Measurements from ENCODE around the gene HAVCR2. TPM values are rescaled to one million over a fixed set of nuclear protein-coding genes. Genes with fewer than 3 reads are reported as not detected.
"Not testable (repeated sequence)": the region's sequence is repeated elsewhere in the genome, so short reads cannot be mapped to it uniquely, and the experiment has no call there.

The HAVCR2 gene
- polyA plus RNA-seq, 3 donors = 4.5 to 13.9 (median 11.9) TPM

- no peak for DNase-seq (ENCODE audit: extremely low read depth in 1 of 11, low read depth in 9 of 11, low spot score in 4 of 11)
Observed at GRCh38 chr5:157057459-157058370, 51.1 kb downstream of the HAVCR2 start.

DNA sequence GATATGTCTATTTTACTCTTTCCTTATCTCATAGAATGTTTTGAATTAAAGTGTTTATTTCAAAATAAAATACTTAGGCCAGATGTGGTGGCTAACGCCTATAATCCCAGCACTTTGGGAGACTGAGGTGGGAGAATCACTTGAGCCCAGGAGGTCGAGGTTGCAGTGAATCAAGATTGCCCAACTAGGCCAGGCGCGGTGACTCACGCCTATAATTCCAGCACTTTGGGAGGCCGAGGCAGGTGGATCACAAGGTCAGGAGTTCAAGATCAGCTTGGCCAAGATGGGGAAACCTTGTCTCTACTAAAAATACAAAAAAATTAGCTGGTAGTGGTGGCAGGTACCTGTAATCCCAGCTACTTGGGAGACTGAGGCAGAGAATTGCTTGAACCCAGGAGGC lies 52.0 kb downstream of the HAVCR2 start:
- not testable (repeated sequence) for DNase-seq (ENCODE audit: extremely low read depth in 1 of 11, low read depth in 9 of 11, low spot score in 4 of 11)

DNA sequence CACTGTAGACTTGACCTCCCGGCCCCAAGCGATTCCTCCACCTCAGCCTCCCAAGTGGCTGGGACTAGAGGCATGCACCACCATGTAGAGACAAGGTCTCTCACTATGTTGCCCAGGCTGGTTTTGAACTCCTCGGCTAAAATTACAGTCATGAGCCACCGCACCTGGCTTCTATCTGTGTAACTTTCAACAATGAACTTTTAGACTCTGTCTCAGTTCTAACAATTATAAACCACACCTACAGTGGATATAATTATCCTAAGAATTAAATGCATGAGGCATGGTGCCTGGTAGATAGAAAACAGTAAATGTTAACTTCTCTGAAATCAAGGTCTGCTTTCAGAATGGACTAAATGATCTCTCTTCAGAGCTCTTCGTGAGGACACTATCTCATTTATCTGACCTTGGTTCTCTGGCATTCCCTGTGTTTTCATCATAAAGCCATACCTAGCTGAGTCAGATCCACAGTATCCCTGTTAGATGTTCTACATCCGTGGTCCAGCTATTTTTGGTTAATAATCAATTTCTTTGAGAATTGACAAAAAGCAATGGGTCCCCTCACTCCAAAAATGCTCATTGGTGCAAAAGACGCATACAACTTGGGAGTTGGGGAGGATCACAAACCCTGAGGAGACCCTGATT lies 57.1 kb downstream of the HAVCR2 start:
- DNase-seq (ENCODE audit: extremely low read depth in 1 of 11, low read depth in 9 of 11, low spot score in 4 of 11) = no peak

DNA sequence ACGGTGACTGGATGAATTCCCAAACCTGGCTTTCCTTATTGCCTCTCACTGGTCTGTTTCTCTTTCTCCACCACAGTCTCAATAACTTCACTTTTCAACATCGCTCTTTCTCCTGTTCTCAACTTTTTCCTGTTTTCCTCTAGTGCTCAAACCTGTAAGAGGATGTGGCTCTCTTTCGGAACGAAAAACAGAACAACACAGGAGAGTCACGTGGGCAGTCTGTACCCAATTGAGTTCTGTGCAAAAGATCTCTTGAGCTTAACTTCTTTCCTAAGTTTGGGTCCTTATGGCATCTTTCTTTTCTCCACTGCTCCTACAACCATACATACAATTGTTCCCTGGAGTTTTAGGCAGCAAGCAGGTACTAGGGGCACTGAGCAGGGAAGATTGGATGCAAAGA lies 58.8 kb downstream of the HAVCR2 start:
- DNase-seq (ENCODE audit: extremely low read depth in 1 of 11, low read depth in 9 of 11, low spot score in 4 of 11) = no peak

DNA sequence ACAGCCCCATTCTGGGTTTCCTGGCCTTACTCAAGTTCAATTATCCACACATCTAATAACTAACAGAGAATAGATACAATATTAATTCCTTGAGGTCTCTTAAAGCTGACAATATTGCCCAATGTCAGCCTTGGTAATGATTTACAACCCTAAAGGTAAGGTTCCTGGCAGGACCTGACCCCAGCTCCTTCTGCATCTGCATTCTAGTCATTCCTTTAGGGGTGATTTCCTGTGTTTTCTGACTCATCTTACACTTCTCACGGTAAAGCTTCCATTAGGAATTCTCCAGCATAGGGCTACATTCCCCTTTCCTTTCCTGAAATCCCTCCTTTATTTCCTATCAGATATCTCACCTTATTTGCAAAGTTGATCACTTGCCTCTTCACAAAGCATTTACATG lies 59.2 kb downstream of the HAVCR2 start:
- no peak for DNase-seq (ENCODE audit: extremely low read depth in 1 of 11, low read depth in 9 of 11, low spot score in 4 of 11)

DNA sequence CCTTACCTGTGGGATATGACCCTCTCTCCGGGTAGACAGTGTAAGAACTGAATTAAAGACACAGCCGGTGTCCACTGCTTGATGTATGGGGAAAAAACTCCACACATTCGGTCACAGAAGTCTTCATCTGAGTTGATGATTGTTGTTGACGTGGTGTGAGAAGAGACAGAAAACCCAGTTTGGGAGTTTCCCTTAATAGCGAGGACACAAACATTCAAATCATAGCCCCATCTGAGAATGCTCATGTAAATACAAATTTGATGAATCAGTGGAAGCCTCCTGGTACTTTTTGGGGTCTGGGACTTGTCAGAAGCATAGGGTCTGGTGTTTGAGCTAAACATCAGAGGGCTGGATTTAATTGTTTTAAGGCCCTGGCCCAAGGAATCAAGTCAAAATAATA lies 60.9 kb downstream of the HAVCR2 start:
- no peak for DNase-seq (ENCODE audit: extremely low read depth in 1 of 11, low read depth in 9 of 11, low spot score in 4 of 11)

GRCh38 chr5:157047016-157047415 lies 61.8 kb downstream of the HAVCR2 start:
- DNase-seq (ENCODE audit: extremely low read depth in 1 of 11, low read depth in 9 of 11, low spot score in 4 of 11) = not testable (repeated sequence)

DNA sequence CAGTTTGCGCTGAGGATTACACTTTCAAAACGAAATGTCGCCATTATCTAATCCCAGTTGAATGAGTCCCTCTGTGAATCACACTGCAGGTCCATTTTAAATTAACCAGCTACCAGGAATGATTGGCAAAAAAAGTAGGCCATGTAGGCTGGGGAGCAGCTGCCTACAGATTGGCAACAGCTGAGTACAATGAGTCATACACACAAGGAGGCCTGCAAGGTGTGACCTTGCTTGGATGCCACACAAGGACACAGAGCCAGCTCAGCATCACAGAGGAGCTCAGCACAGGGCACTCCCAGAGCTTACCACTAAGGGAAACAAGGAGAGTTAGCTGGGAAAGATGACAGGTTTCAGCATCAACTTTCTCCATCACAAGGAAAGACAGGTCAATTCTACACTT lies 62.8 kb downstream of the HAVCR2 start:
- DNase-seq (ENCODE audit: extremely low read depth in 1 of 11, low read depth in 9 of 11, low spot score in 4 of 11) = no peak

DNA sequence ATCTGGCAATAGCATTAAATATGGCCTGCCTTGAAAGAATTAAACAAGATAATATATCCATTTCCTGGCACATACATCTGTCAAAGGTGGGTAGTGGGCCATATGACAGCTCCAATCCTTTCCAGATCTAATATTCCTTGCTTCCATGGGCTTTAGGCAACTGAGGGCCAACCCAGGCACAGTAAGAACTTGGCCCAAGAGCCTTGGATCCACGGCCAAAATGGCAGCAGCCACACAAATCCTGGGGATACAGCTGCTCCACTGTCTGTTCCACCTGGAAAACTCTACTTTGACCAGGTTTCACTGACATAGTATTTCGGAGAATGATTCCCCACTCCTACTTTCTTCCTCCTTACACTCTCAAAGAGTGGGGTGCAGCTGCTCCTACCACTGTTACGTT lies 63.2 kb downstream of the HAVCR2 start:
- no peak for DNase-seq (ENCODE audit: extremely low read depth in 1 of 11, low read depth in 9 of 11, low spot score in 4 of 11)

GRCh38 chr5:157038568-157039187 lies 70.2 kb downstream of the HAVCR2 start:
- no peak for DNase-seq (ENCODE audit: extremely low read depth in 1 of 11, low read depth in 9 of 11, low spot score in 4 of 11)

Other genes starting within 250 kb of the HAVCR2 start
- gene TIMD4, start 145.8 kb downstream of the HAVCR2 start, polyA plus RNA-seq (ENCODE audit: insufficient read length in 3 of 3) = under 1 TPM; 0.19 to 0.98 (median 0.64) TPM
- 1 to 10 TPM in 2 of 3 donors, under 1 TPM in 1; 0.72 to 7.0 (median 2.8) TPM for gene HAVCR1, start 49.9 kb downstream of the HAVCR2 start, polyA plus RNA-seq (ENCODE audit: insufficient read length in 3 of 3)
- 10 to 100 TPM; 20.2 to 21.9 (median 21.2) TPM for gene MED7, start 33.8 kb upstream of the HAVCR2 start, polyA plus RNA-seq (ENCODE audit: insufficient read length in 3 of 3)
- gene GARIN3, start 57.2 kb upstream of the HAVCR2 start, polyA plus RNA-seq (ENCODE audit: insufficient read length in 3 of 3) = not detected
- gene ITK, start 71.8 kb upstream of the HAVCR2 start, polyA plus RNA-seq (ENCODE audit: insufficient read length in 3 of 3) = under 1 TPM; 0.14 to 0.57 (median 0.14) TPM
- gene CYFIP2, start 157.1 kb upstream of the HAVCR2 start, polyA plus RNA-seq (ENCODE audit: insufficient read length in 3 of 3) = 100 to 1,000 TPM; 103 to 142 (median 109) TPM

Data from renal cortex interstitium (tissue), 11 donors.